ENCODE data around the gene LMAN1L. TPM values are rescaled to one million over a fixed set of nuclear protein-coding genes. Genes with fewer than 3 reads are reported as not detected.

Gene LMAN1L
- total and polyA plus RNA-seq, 4 donors = 0.15 to 0.30 TPM; not detected in 2

DNA sequence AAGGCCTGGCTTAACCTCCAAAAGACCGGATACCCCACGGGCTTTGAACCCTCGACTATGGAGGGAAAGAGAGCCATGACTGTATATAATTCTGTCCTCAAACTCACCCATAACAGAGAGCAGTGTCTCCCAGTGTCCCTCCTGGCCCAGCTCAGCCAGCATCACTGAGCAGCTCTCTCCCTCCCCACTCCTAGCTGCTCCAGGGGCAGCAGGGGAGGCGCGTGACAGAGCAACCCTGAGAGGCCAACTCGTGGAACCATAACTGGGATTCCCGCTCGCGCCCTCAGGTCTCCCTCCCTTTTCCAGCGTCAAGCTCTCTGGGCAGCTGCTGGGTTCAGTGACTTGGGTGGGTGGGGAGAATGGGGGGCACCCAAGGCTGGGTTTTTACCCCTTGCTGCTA is 13.2 kb downstream of the LMAN1L start:
- H3K9me3 ChIP-seq (ENCODE audit: control insufficient read depth, low read length) = no peaks in the 10 kb centered on the region
- ATAC-seq (ENCODE audit: low FRiP score) = no peak
- no peak overlapping the region for H3K4me3 ChIP-seq (ENCODE audit: low read length in 2 of 2)
- no peak overlapping the region for H3K27ac ChIP-seq (ENCODE audit: low read depth in 1 of 2, low read length in 2 of 2)
- H3K36me3 ChIP-seq (ENCODE audit: control insufficient read depth in 1 of 2, insufficient read depth in 2 of 2, low read length in 1 of 2) = no peaks in the 10 kb centered on the region
- H3K27me3 ChIP-seq (ENCODE audit: control insufficient read depth in 1 of 2, insufficient read depth in 2 of 2, low read length in 1 of 2) = no peaks in the 10 kb centered on the region
- intact Hi-C loops (cut with DNase I) = no loop called here
- 49 to 50% methylated on average over 9 to 10 of the region's 10 CpGs for WGBS, 2 donors
- no peak for DNase-seq
- H3K4me1 ChIP-seq (ENCODE audit: control insufficient read depth in 1 of 2, insufficient read depth in 2 of 2, low read length in 2 of 2) = no peaks in the 10 kb centered on the region

DNA sequence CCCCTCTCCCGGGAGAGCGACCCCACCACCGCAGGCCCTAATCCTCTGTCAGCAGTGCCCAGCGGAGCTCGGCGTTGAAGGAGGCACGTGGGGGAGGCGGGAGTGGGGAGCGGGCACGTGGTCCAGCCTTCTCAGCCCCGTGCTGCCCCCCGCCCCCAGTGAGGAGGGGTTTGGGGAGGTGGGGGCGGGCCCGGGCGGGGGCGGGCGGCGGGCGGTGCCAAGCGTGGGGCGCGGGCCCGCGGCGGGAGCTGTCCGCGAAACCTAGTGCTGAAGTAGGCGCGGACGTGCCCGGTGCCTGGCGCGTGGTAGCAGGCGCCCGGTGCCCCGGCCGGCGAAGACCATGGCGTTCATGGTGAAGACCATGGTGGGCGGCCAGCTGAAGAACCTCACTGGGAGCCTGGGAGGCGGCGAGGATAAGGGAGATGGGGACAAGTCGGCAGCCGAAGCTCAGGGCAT is 13.8 kb downstream of the LMAN1L start, which contains the start of gene CPLX3:
Gene CPLX3 (plus strand): TSS at position 264 of the 456 bp plus-strand sequence. CDS start 77 bp downstream, at position 341.
- no peaks in the 10 kb centered on the region for H3K9me3 ChIP-seq (ENCODE audit: control insufficient read depth, low read length)
- WGBS, 2 donors = 3% methylated on average over 25 to 44 of the region's 44 CpGs
- H3K27me3 ChIP-seq (ENCODE audit: control insufficient read depth in 1 of 2, insufficient read depth in 2 of 2, low read length in 1 of 2) = no peaks in the 10 kb centered on the region
- ATAC-seq (ENCODE audit: low FRiP score) (peak; percentile 31), DNase-seq (peak in 1 of 2 donors; percentile 84)
- no peak within 1 kb of the TSS for H3K27ac ChIP-seq (ENCODE audit: low read depth in 1 of 2, low read length in 2 of 2)
- H3K36me3 ChIP-seq (ENCODE audit: control insufficient read depth in 1 of 2, insufficient read depth in 2 of 2, low read length in 1 of 2) = no peaks in the 10 kb centered on the region
- no peaks in the 10 kb centered on the region for H3K4me1 ChIP-seq (ENCODE audit: control insufficient read depth in 1 of 2, insufficient read depth in 2 of 2, low read length in 2 of 2)
- H3K4me3 ChIP-seq (ENCODE audit: low read length in 2 of 2) = no peak within 1 kb of the TSS
- intact Hi-C loops (cut with DNase I) = no loop called here

DNA sequence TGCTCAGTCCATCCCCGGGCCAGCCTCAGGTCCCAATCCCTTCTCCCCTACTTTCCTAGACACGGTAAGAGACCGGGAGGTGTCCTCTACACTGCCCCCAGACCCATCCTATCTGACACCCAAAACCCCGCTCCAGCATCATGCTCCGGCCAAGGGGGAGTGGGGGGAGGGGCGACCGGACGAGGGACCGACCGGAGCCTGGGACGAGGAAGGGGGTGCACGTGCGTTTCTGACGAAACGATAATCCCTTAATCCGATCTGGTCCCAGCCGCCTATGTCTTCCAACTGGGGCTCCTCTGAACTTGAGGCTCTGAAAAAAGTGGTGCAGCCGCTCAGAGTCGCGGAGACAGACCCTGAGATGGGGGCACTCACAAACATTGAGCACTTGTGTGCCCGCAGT is 14.3 kb downstream of the LMAN1L start:
- Histone ChIP-seq H3K9me3 (ENCODE audit: control insufficient read depth, low read length) (no peaks in the 10 kb centered on the region), H3K27me3 (ENCODE audit: control insufficient read depth in 1 of 2, insufficient read depth in 2 of 2, low read length in 1 of 2) (no peaks in the 10 kb centered on the region), H3K36me3 (ENCODE audit: control insufficient read depth in 1 of 2, insufficient read depth in 2 of 2, low read length in 1 of 2) (no peaks in the 10 kb centered on the region), H3K27ac (ENCODE audit: low read depth in 1 of 2, low read length in 2 of 2) (no peak overlapping the region), H3K4me1 (ENCODE audit: control insufficient read depth in 1 of 2, insufficient read depth in 2 of 2, low read length in 2 of 2) (no peaks in the 10 kb centered on the region), H3K4me3 (ENCODE audit: low read length in 2 of 2) (no peak overlapping the region)
- intact Hi-C loops (cut with DNase I) = no loop called here
- DNase-seq (no peak), ATAC-seq (ENCODE audit: low FRiP score) (no peak)
- WGBS, 2 donors = 16 to 19% methylated on average over 21 of the region's 21 CpGs

DNA sequence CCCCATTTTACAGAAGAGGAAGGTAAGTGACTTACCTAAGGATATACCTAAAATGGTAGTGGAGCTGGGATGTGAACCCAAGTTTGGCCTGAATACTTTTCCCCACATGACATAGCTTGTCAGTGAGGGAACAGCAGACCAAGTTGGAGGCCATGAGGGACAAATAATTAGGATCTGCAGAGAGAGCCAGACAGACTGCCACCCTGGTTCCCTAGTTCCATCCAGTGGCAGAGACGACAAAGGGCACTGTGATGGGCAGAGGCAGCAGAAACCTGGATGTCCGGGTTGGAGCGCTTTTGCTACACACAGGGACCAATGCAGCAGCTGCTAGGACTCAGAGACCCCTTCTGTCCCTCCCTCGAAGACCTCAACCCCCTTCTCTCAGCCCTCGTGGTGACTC is 15.0 kb downstream of the LMAN1L start:
- Histone ChIP-seq H3K9me3 (ENCODE audit: control insufficient read depth, low read length) (no peaks in the 10 kb centered on the region), H3K4me3 (ENCODE audit: low read length in 2 of 2) (no peak overlapping the region), H3K27me3 (ENCODE audit: control insufficient read depth in 1 of 2, insufficient read depth in 2 of 2, low read length in 1 of 2) (no peaks in the 10 kb centered on the region), H3K4me1 (ENCODE audit: control insufficient read depth in 1 of 2, insufficient read depth in 2 of 2, low read length in 2 of 2) (no peaks in the 10 kb centered on the region), H3K27ac (ENCODE audit: low read depth in 1 of 2, low read length in 2 of 2) (no peak overlapping the region), H3K36me3 (ENCODE audit: control insufficient read depth in 1 of 2, insufficient read depth in 2 of 2, low read length in 1 of 2) (no peaks in the 10 kb centered on the region)
- whole genome bisulfite sequencing, 2 donors = 60 to 62% methylated on average over 5 of the region's 5 CpGs
- no peak for DNase-seq
- ATAC-seq (ENCODE audit: low FRiP score) = no peak
- intact Hi-C loops (cut with DNase I) = no loop called here

DNA sequence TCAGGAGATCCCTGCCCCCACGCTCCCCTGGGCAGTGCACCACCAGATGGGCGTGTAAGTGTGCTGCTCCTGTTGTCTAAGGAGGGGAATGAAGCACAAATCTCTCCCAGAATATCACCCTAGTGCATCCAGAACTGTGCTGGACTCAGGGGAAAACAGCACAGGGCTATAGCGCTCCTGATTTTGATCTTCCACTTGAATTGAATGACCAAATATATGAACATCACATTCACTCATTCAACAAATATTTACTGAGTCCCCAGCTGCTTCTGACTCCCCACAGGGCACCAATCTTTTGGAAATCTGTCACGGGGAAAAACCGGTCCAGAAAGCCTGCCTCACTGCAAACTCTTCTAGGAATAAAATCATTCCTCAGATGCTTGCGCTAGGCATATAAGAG is 16.2 kb downstream of the LMAN1L start:
- DNase-seq (no peak), ATAC-seq (ENCODE audit: low FRiP score) (no peak)
- Histone ChIP-seq H3K4me1 (ENCODE audit: control insufficient read depth in 1 of 2, insufficient read depth in 2 of 2, low read length in 2 of 2) (no peaks in the 10 kb centered on the region), H3K27ac (ENCODE audit: low read depth in 1 of 2, low read length in 2 of 2) (no peak overlapping the region), H3K9me3 (ENCODE audit: control insufficient read depth, low read length) (no peaks in the 10 kb centered on the region), H3K36me3 (ENCODE audit: control insufficient read depth in 1 of 2, insufficient read depth in 2 of 2, low read length in 1 of 2) (no peaks in the 10 kb centered on the region), H3K4me3 (ENCODE audit: low read length in 2 of 2) (no peak overlapping the region), H3K27me3 (ENCODE audit: control insufficient read depth in 1 of 2, insufficient read depth in 2 of 2, low read length in 1 of 2) (no peaks in the 10 kb centered on the region)
- intact Hi-C loops (cut with DNase I) = no loop called here
- 67 to 70% methylated on average over 6 of the region's 6 CpGs for WGBS, 2 donors

DNA sequence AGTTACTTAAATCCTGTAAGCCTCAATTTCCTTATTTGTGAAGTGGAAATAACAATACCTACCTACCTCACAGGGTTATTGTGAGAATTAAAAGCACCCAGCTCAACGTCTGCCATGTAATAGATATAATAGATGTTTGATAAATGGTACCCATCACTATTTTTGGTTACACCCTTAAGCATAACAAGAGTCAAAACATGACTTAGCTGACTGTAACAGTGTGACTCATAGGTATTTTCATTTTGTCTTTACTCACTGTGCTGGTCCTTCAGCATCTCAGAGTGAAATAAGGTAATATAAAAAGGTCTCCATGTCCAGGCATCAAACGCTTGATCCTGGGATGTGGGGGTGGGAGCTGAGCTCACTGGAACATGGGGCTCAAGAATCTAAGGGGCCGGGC is 16.9 kb downstream of the LMAN1L start:
- Histone ChIP-seq H3K9me3 (ENCODE audit: control insufficient read depth, low read length) (no peaks in the 10 kb centered on the region), H3K4me3 (ENCODE audit: low read length in 2 of 2) (no peak overlapping the region), H3K4me1 (ENCODE audit: control insufficient read depth in 1 of 2, insufficient read depth in 2 of 2, low read length in 2 of 2) (no peaks in the 10 kb centered on the region), H3K36me3 (ENCODE audit: control insufficient read depth in 1 of 2, insufficient read depth in 2 of 2, low read length in 1 of 2) (no peaks in the 10 kb centered on the region), H3K27me3 (ENCODE audit: control insufficient read depth in 1 of 2, insufficient read depth in 2 of 2, low read length in 1 of 2) (no peaks in the 10 kb centered on the region), H3K27ac (ENCODE audit: low read depth in 1 of 2, low read length in 2 of 2) (no peak overlapping the region)
- WGBS, 2 donors = 62 to 63% methylated on average over 3 of the region's 3 CpGs
- ATAC-seq (ENCODE audit: low FRiP score) = no peak
- no peak for DNase-seq
- intact Hi-C loops (cut with DNase I) = no loop called here

DNA sequence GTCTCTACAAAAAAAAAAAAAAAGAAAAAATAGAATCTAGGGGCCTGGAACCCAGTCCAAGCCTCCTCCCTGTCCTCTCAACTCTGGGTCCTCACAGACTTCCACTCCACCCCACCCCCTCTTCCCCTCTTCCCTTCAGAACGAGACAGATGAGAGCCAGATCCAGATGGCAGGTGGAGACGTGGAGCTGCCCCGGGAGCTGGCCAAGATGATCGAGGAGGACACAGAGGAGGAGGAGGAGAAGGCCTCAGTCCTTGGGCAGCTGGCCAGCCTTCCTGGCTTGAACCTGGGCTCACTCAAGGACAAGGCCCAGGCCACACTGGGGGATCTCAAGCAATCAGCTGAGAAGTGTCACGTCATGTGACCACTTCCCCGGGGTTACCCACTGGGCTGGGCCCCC is 17.4 kb downstream of the LMAN1L start:
- Histone ChIP-seq H3K36me3 (ENCODE audit: control insufficient read depth in 1 of 2, insufficient read depth in 2 of 2, low read length in 1 of 2) (no peaks in the 10 kb centered on the region), H3K27me3 (ENCODE audit: control insufficient read depth in 1 of 2, insufficient read depth in 2 of 2, low read length in 1 of 2) (no peaks in the 10 kb centered on the region), H3K4me1 (ENCODE audit: control insufficient read depth in 1 of 2, insufficient read depth in 2 of 2, low read length in 2 of 2) (no peaks in the 10 kb centered on the region), H3K27ac (ENCODE audit: low read depth in 1 of 2, low read length in 2 of 2) (no peak overlapping the region), H3K9me3 (ENCODE audit: control insufficient read depth, low read length) (no peaks in the 10 kb centered on the region), H3K4me3 (ENCODE audit: low read length in 2 of 2) (no peak overlapping the region)
- intact Hi-C loops (cut with DNase I) = no loop called here
- no peak for DNase-seq
- no peak for ATAC-seq (ENCODE audit: low FRiP score)
- WGBS, 2 donors = 53 to 63% methylated on average over 5 to 6 of the region's 6 CpGs

DNA sequence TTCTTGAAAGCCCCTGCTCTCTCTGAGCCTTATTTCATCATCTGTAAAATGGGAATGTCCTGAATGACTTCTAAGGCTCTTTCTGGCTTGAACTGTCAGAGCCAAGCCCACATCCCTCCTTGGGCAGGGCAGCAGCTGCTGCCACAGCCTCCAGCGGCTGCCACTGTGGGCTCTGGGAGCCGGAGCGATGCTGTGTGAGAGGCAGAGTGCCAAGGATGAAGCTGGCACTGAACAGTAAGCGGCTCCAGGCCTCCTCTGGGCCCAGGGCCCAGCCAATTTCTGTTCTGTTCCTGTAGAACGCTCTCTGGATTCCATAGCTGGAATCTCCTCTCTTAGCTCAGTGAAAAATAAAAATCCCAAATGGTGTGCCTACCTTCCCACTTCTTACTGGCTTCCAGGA is 18.2 kb downstream of the LMAN1L start:
- no peak overlapping the region for H3K4me3 ChIP-seq (ENCODE audit: low read length in 2 of 2)
- intact Hi-C loops (cut with DNase I) = no loop called here

DNA sequence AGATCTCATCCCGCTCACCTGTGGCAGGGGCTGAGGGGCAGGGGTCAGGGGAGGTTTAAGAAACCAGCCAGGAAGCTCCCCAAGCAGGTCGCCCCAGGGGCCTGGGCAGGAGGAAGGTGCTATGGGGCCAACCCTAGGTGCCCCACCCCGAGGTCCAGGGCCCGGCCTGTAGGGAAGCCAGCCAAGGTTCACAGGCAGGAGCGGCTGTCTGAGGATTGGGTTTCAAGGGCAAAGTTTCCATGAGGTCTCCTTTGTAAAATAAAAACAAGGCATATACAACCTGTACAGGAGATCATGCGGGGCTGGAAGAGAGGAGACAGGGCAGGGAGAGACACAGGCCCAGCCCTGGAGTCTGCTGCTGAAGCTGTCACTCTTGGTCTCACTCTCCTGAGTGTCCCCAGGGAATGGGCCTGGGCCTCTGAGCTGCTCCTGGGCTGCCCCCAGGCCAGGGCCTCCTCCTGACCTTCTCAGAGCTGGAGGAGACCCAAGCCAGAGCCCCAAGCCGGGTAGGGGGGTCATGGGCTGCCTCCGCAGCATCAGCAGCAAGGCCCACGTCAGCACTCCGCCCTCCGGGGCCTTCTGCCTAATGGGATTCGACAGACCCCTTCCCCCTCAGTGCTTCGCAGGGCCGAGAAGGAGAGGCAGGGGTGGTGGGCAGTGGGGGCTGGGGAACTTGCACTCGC is 19.3 kb downstream of the LMAN1L start:
- DNase-seq = no peak
- no peaks in the 10 kb centered on the region for H3K9me3 ChIP-seq (ENCODE audit: control insufficient read depth, low read length)
- no peak overlapping the region for H3K4me3 ChIP-seq (ENCODE audit: low read length in 2 of 2)
- H3K4me1 ChIP-seq (ENCODE audit: control insufficient read depth in 1 of 2, insufficient read depth in 2 of 2, low read length in 2 of 2) = no peaks in the 10 kb centered on the region
- 61 to 67% methylated on average over 15 of the region's 15 CpGs for WGBS, 2 donors
- no peak for ATAC-seq (ENCODE audit: low FRiP score)
- no peaks in the 10 kb centered on the region for H3K27me3 ChIP-seq (ENCODE audit: control insufficient read depth in 1 of 2, insufficient read depth in 2 of 2, low read length in 1 of 2)
- H3K27ac ChIP-seq (ENCODE audit: low read depth in 1 of 2, low read length in 2 of 2) = no peak overlapping the region
- intact Hi-C loops (cut with DNase I) = no loop called here
- H3K36me3 ChIP-seq (ENCODE audit: control insufficient read depth in 1 of 2, insufficient read depth in 2 of 2, low read length in 1 of 2) = no peaks in the 10 kb centered on the region

More for the DNA sequence above, 18.2 kb downstream of the LMAN1L start:
- Histone ChIP-seq H3K9me3 (ENCODE audit: control insufficient read depth, low read length) (no peaks in the 10 kb centered on the region), H3K27ac (ENCODE audit: low read depth in 1 of 2, low read length in 2 of 2) (no peak overlapping the region), H3K27me3 (ENCODE audit: control insufficient read depth in 1 of 2, insufficient read depth in 2 of 2, low read length in 1 of 2) (no peaks in the 10 kb centered on the region), H3K4me1 (ENCODE audit: control insufficient read depth in 1 of 2, insufficient read depth in 2 of 2, low read length in 2 of 2) (no peaks in the 10 kb centered on the region), H3K36me3 (ENCODE audit: control insufficient read depth in 1 of 2, insufficient read depth in 2 of 2, low read length in 1 of 2) (no peaks in the 10 kb centered on the region)
- DNase-seq (no peak), ATAC-seq (ENCODE audit: low FRiP score) (no peak)
- WGBS, 2 donors = 5 to 22% methylated on average over 5 of the region's 5 CpGs

Measured in aorta (tissue), 5 donors.